GM12873 (cell line): ENCODE results near the gene TTYH1.

Source experiments
- CTCF ChIP-seq: IDR thresholded peaks from 2 replicates; pipeline ENCODE4 v1.5.1; 2012; ENCODE audit warnings: low read depth, mild to moderate bottlenecking, moderate library complexity, low read length, control low read depth; ENCODE audit not compliant: insufficient read depth; ENCODE audit errors: missing control alignments

The TTYH1 gene

GRCh38 chr19:54422136-54422535 lies 6.9 kb downstream of the TTYH1 start:
- TF ChIP-seq CTCF = no peak

- no peak for TF ChIP-seq CTCF
These were observed 8.9 kb downstream of the TTYH1 start for GRCh38 chr19:54424201-54424600.

DNA sequence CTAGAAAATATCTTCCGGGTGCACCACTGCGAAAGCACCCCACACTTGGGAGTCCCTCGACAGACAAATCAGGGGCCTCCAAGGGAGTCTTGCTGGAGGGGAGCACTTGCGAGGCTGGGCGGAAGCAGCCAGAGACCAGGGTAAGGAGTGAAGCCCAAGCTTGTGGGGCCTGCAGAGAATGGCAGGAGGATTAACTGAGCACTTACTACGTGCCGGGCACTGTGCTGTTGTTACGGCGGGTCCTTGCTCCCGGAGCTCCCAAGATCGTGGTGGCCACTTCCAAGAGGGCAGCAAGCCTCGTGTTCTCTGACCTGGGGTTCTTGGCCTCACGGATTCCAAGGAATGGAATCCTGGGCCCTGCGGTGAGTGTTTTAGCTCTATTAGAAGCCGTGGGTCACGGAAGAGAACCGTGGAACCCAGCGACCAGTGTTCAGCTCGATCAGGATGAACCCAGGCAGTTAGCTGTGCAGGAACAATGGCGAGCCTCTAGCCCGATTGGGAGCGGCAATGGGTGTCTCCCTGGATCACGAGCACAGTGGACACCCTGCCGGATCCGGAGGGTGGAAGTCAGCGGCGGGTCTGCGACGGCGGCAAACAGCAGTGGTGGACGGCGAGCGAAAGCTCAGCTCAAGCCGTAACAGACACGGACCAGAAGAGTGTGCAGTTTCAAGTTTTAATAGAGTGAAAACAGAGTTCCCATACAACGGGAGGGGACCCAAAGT lies 9.6 kb downstream of the TTYH1 start:
- TF ChIP-seq CTCF = no peak

DNA sequence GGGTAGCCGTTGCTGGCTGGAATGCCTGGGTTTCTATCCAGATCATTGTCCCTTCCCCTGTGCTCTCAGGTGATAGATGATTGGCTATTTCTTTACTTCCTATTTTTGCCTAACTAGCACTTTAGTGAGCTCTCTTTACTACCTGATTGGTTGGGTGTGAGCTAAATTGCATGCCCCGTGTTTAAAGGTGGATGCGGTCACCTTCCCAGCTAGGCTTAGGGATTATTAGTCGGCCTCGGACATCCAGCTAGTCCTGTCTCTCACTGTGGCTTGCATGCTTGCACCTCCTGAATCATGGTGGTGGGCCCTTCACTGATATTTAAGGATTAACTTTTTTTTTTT lies 10.1 kb downstream of the TTYH1 start:
- TF ChIP-seq CTCF = no peak

- TF ChIP-seq CTCF = no peak
These were observed 11.1 kb downstream of the TTYH1 start for GRCh38 chr19:54426291-54426931.

DNA sequence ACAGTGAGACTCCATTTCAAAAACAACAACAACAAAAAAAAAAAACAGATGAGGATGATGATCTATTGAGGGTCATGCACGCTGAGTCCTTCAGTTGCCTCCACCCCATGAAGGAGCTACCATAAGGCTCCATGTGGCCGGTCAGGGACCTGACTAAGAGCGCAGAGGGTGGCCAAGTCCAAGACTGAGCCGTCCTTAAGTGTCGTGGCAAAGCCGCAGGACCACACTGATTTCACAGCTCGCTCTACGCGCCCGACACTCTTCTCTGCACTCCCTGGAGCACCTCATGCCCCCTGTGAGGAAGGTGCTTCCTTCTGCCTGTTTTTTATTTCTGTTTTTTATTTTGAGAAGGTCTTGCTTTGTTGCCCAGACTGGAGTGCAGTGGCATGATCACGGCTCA lies 12.3 kb downstream of the TTYH1 start:
- no peak for TF ChIP-seq CTCF

DNA sequence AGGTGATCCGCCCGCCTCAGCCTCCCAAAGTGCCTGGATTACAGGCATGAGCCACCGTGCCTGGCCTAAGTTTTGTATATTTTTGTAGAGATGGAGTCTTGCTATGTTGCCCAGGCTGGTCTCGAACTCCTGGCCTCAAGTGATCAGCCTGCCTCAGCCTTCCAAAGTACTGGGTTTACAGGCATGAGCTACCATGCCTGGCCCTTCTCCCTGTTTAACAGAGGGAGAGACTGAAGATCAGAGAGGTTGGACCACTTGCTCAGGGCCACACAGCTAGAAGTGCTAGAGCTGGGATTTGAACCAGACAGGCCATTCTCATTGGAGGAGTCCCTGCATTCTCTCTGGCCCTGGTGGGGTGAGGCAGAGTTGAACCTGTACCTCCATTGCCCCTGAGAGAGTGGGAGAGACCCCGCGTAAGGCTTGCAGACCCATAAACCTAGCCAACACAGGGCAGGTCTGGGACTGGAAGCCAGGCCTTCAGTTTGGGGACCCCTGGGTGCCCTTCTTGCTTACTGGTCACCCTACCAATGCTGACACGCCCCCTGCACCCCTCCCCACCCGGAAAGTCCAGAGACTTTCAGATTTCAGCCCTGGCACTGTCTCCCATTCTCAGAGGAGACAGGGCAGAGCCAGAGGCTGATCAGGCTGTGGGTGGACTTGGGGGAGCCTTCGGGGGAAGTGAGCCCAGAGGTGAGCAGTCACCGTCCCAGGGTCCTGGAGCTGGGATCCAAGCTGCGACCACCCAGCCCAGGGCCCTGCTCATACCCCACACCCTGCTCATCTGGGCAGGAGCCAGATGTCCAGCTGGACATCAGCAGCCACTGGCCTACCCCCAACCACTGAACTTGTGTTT lies 13.3 kb downstream of the TTYH1 start:
- TF ChIP-seq CTCF = no peak
